Suprapubic skin (tissue), 4 donors: Measurements from ENCODE around the gene PTOV1. TPM values are rescaled to one million over a fixed set of nuclear protein-coding genes. Genes with fewer than 3 reads are reported as not detected.

Source experiments
- DNase-seq, 2 donors: peaks; one replicate each; pipeline ENCODE4 v3.0.0-alpha.2; 2019; ENCODE audit warnings: low spot score in 2 of 2
- H3K27ac ChIP-seq: fragments of 200-600 bp; sonication (generic); one replicate; pipeline ENCODE4 v1.5.1; 2019
- H3K27me3 ChIP-seq: fragments of 200-600 bp; sonication (generic); one replicate; pipeline ENCODE4 v1.5.1; 2019
- H3K36me3 ChIP-seq: fragments of 200-600 bp; sonication (generic); one replicate; pipeline ENCODE4 v1.5.1; 2019
- H3K4me1 ChIP-seq: fragments of 200-600 bp; sonication (generic); one replicate; pipeline ENCODE4 v1.5.1; 2019
- H3K4me3 ChIP-seq: fragments of 200-600 bp; sonication (generic); one replicate; pipeline ENCODE4 v1.5.1; 2019; ENCODE audit warnings: mild to moderate bottlenecking
- H3K9me3 ChIP-seq: fragments of 200-600 bp; sonication (generic); one replicate; pipeline ENCODE4 v1.5.1; 2019
- CTCF ChIP-seq, 2 donors: fragments of 200-600 bp in 1 of 2; fragments of 450-650 bp in 1 of 2; sonication (generic) in 1 of 2; IDR thresholded peaks; one replicate each; pipeline ENCODE4 v1.5.1; 2016 to 2019; ENCODE audit warnings: antibody characterized with exemption in 2 of 2, mild to moderate bottlenecking in 1 of 2, moderate library complexity in 1 of 2
- EP300 ChIP-seq: sonication (generic); formaldehyde crosslinking; IDR thresholded peaks from one replicate; pipeline ENCODE4 v1.6.1; 2017; ENCODE audit warnings: antibody characterized with exemption
- POLR2A ChIP-seq, 2 donors: fragments of 450-650 bp; IDR thresholded peaks; one replicate each; pipeline ENCODE4 v1.6.1; 2017; ENCODE audit warnings: antibody characterized with exemption in 2 of 2, mild to moderate bottlenecking in 2 of 2, moderate library complexity in 2 of 2
- POLR2AphosphoS5 ChIP-seq, 3 donors: sonication (generic); formaldehyde crosslinking; IDR thresholded peaks; one replicate each; pipeline ENCODE4 v1.6.1; 2017; ENCODE audit warnings: antibody characterized with exemption in 3 of 3
- WGBS: methylation state at CpG from one replicate; pipeline ENCODE4 v1.1.5; 2018; 5-methylcytosine and 5-hydroxymethylcytosine counted together
- total RNA-seq, 4 donors: library from RNA; depleted of rRNA; stranded (reverse); fragments of >200 nt; gene quantifications; one replicate each; pipeline ENCODE4 v1.1.0, GENCODE V29; 2016

Gene PTOV1
- total RNA-seq, 4 donors from 2014 or later = 82.2 to 147 (median 91.2) TPM

- no peak for DNase-seq
- Histone ChIP-seq H3K36me3 (peaks cover 42% of the 10 kb centered on the region), H3K27me3 (no peaks in the 10 kb centered on the region), H3K4me3 (no peak overlapping the region), H3K4me1 (peaks cover 57% of the 10 kb centered on the region), H3K27ac (no peak overlapping the region), H3K9me3 (no peaks in the 10 kb centered on the region)
- WGBS = 93% methylated on average over 13 of the region's 13 CpGs
- TF ChIP-seq CTCF (IDR thresholded peaks at IDR 0.05) (no peak), POLR2A (IDR thresholded peaks at IDR 0.05) (no peak)
Measured at GRCh38 chr19:49864890-49865289, 13.9 kb downstream of the PTOV1 start.

GRCh38 chr19:49866933-49867782 is 16.2 kb downstream of the PTOV1 start, which contains the start of gene PNKP:
Gene PNKP (minus strand): TSS chr19:49867576. CDS start chr19:49867204, 372 bp downstream.
- Histone ChIP-seq H3K27ac (peak within 1 kb of the TSS; percentile 85), H3K27me3 (no peaks in the 10 kb centered on the region), H3K4me3 (peak within 1 kb of the TSS; percentile 71), H3K4me1 (peaks cover 57% of the 10 kb centered on the region), H3K9me3 (no peaks in the 10 kb centered on the region), H3K36me3 (peaks cover 27% of the 10 kb centered on the region)
- TF ChIP-seq POLR2A (IDR thresholded peaks at IDR 0.05) (peak in 1 of 2 donors; percentile 19), CTCF (IDR thresholded peaks at IDR 0.05) (no peak), EP300 (no peak), POLR2AphosphoS5 (IDR thresholded peaks at IDR 0.05) (peak in 2 of 3 donors; percentile 75 to 91)
- peak; percentile 94 to 95 for DNase-seq
- WGBS = under 1% methylated on average over 51 of the region's 65 CpGs

GRCh38 chr19:49869009-49869483 is 18.1 kb downstream of the PTOV1 start:
- H3K36me3 ChIP-seq = peaks cover 13% of the 10 kb centered on the region
- TF ChIP-seq EP300 = no peak
- TF ChIP-seq CTCF (IDR thresholded peaks at IDR 0.05) = no peak
- TF ChIP-seq POLR2AphosphoS5 (IDR thresholded peaks at IDR 0.05) = no peak
- no peak for TF ChIP-seq POLR2A (IDR thresholded peaks at IDR 0.05)
- H3K4me3 ChIP-seq = peak overlapping the region; percentile 62
- H3K27ac ChIP-seq = peak overlapping the region; percentile 85
- WGBS = 2% methylated on average over 13 of the region's 15 CpGs
- peaks cover 67% of the 10 kb centered on the region for H3K4me1 ChIP-seq
- H3K27me3 ChIP-seq = no peaks in the 10 kb centered on the region
- no peaks in the 10 kb centered on the region for H3K9me3 ChIP-seq
- no peak for DNase-seq

GRCh38 chr19:49869484-49870308 is 18.7 kb downstream of the PTOV1 start:
- Histone ChIP-seq H3K9me3 (no peaks in the 10 kb centered on the region), H3K4me3 (peak overlapping the region; percentile 62), H3K27me3 (no peaks in the 10 kb centered on the region), H3K36me3 (peaks cover 9% of the 10 kb centered on the region), H3K4me1 (peaks cover 72% of the 10 kb centered on the region), H3K27ac (peak overlapping the region; percentile 88)
- DNase-seq = peak; percentile 97 to 98
- TF ChIP-seq POLR2A (IDR thresholded peaks at IDR 0.05) = peak in 1 of 2 donors; percentile 34
- TF ChIP-seq CTCF (IDR thresholded peaks at IDR 0.05) = peak in 1 of 2 donors; percentile 25
- peak in 2 of 3 donors; percentile 64 to 88 for TF ChIP-seq POLR2AphosphoS5 (IDR thresholded peaks at IDR 0.05)
- no peak for TF ChIP-seq EP300
- WGBS = 0% methylated on average over 29 of the region's 67 CpGs
